Neuronal stem cell (in vitro differentiated cells): ENCODE measurements around the gene PSPC1.

Experiments used
- DNase-seq: peaks from one replicate; pipeline ENCODE4 v3.0.0-alpha.2; 2013; ENCODE audit warnings: low spot score
- H2AFZ ChIP-seq: one replicate; pipeline ENCODE4 v1.6.1; 2013; ENCODE audit warnings: mild to moderate bottlenecking, low read length, inconsistent platforms
- H2AK5ac ChIP-seq: 2 replicates; pipeline ENCODE4 v1.6.1; 2013; ENCODE audit warnings: low read depth, mild to moderate bottlenecking, inconsistent platforms, low read length, moderate library complexity, mixed read lengths
- H2BK120ac ChIP-seq: 2 replicates; pipeline ENCODE4 v1.6.1; 2013; ENCODE audit warnings: low read depth, mild to moderate bottlenecking, inconsistent platforms, low read length, moderate library complexity, mixed read lengths
- H2BK12ac ChIP-seq: one replicate; pipeline ENCODE4 v1.6.1; 2013; ENCODE audit warnings: low read length, inconsistent platforms
- H2BK15ac ChIP-seq: 2 replicates; pipeline ENCODE4 v1.6.1; 2013; ENCODE audit warnings: mild to moderate bottlenecking, low read length, inconsistent platforms, mixed read lengths
- H2BK5ac ChIP-seq: one replicate; pipeline ENCODE4 v1.6.1; 2013; ENCODE audit warnings: inconsistent platforms, mild to moderate bottlenecking, low read length, moderate library complexity
- H3K14ac ChIP-seq: one replicate; pipeline ENCODE4 v1.6.1; 2013; ENCODE audit warnings: low read length, inconsistent platforms
- H3K18ac ChIP-seq: 2 replicates; pipeline ENCODE4 v1.6.1; 2013; ENCODE audit warnings: low read length, inconsistent platforms
- H3K23ac ChIP-seq: 2 replicates; pipeline ENCODE4 v1.6.1; 2013; ENCODE audit warnings: low read depth, mild to moderate bottlenecking, mixed read lengths, low read length, inconsistent platforms; ENCODE audit not compliant: poor library complexity
- H3K27ac ChIP-seq: replicated peaks from 3 replicates; pipeline ENCODE4 v1.5.1; 2013; ENCODE audit warnings: low read length, inconsistent platforms
- H3K27me3 ChIP-seq, 3 experiments: 2 replicates each; pipeline ENCODE4 v1.6.1; 2013; ENCODE audit warnings: low read length in 3 of 3, mild to moderate bottlenecking in 2 of 3, inconsistent platforms in 1 of 3, low read depth in 1 of 3, mixed read lengths in 1 of 3, moderate library complexity in 1 of 3; ENCODE audit not compliant: control insufficient read depth in 3 of 3, insufficient read depth in 3 of 3
- H3K36me3 ChIP-seq, 2 donors: replicated peaks in 1 of 2; 2 replicates each; pipeline ENCODE4 v1.6.1; 2013; ENCODE audit warnings: low read length in 2 of 2; ENCODE audit not compliant: control insufficient read depth in 2 of 2, insufficient read depth in 2 of 2
- H3K4ac ChIP-seq: 2 replicates; pipeline ENCODE4 v1.6.1; 2013; ENCODE audit warnings: inconsistent platforms, mild to moderate bottlenecking, low read length, moderate library complexity
- H3K4me1 ChIP-seq, 2 donors: 1 replicate in 1 of 2; 2 replicates in 1 of 2; pipeline ENCODE4 v1.6.1; 2013; ENCODE audit warnings: low read length in 2 of 2, low read depth in 1 of 2; ENCODE audit not compliant: control insufficient read depth in 2 of 2, insufficient read depth in 1 of 2
- H3K4me2 ChIP-seq: one replicate; pipeline ENCODE4 v1.6.1; 2013; ENCODE audit warnings: mild to moderate bottlenecking, low read length, inconsistent platforms; ENCODE audit not compliant: insufficient read depth, poor library complexity, severe bottlenecking
- H3K4me3 ChIP-seq, 2 donors: 2 replicates each; pipeline ENCODE4 v1.5.1; 2013; ENCODE audit warnings: low read length in 2 of 2, mild to moderate bottlenecking in 2 of 2, inconsistent platforms in 1 of 2, moderate library complexity in 1 of 2
- H3K79me1 ChIP-seq: one replicate; pipeline ENCODE4 v1.6.1; 2013; ENCODE audit warnings: low read depth, mild to moderate bottlenecking, inconsistent platforms, low read length, moderate library complexity
- H3K9ac ChIP-seq: one replicate; pipeline ENCODE4 v1.6.1; 2013; ENCODE audit warnings: mild to moderate bottlenecking, low read depth, low read length, inconsistent platforms; ENCODE audit not compliant: poor library complexity
- H3K9me3 ChIP-seq, 2 donors: replicated peaks in 1 of 2; 2 replicates each; pipeline versions ENCODE3 to v1.6.1; 2013; ENCODE audit warnings: low read length in 2 of 2, mild to moderate bottlenecking in 2 of 2, inconsistent platforms in 1 of 2, low read depth in 1 of 2, mixed read lengths in 1 of 2, moderate library complexity in 1 of 2; ENCODE audit not compliant: control insufficient read depth in 2 of 2, insufficient read depth in 1 of 2
- H4K8ac ChIP-seq: one replicate; pipeline ENCODE4 v1.6.1; 2013; ENCODE audit warnings: low read depth, mild to moderate bottlenecking, inconsistent platforms, low read length, moderate library complexity
- H4K91ac ChIP-seq: one replicate; pipeline ENCODE4 v1.6.1; 2013; ENCODE audit warnings: low read length, low read depth, mild to moderate bottlenecking, inconsistent platforms; ENCODE audit not compliant: poor library complexity
- WGBS, 2 donors: extraction: QIAGEN DNeasy Blood & Tissue Kit; methylation state at CpG; one replicate each; pipeline ENCODE4 v1.1.7; 2013; ENCODE audit warnings: missing lambda C conversion rate in 2 of 2, mixed read lengths in 1 of 2; ENCODE audit not compliant: insufficient read length in 2 of 2, insufficient replicate concordance in 1 of 2; ENCODE audit errors: extremely low coverage in 2 of 2; 5-methylcytosine and 5-hydroxymethylcytosine counted together

Gene PSPC1

DNA sequence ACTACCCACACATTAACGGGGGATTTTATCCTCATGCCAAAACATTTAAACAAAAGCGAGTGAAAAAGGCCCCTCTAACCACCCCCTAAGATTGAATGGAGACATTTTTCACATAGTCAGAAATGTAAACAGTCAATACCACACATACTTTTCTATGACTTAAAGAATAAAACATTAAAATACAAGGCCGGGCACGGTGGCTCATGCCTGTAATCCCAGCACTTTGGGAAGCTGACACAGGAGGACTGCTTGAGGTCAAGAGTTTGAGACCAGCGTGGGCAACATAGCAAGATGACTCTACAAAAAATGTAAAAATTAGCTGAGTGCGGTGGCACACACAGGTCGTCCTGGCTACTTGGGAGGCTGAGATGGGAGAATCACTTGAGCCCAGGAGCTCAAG, 102.0 kb downstream of the PSPC1 start:
- H2BK12ac ChIP-seq: no peak overlapping the region
- H3K14ac ChIP-seq: no peak overlapping the region
- peaks cover 4 to 49% of the 10 kb centered on the region in 2 donors for H3K36me3 ChIP-seq
- H3K79me1 ChIP-seq: no peaks in the 10 kb centered on the region
- H2AFZ ChIP-seq: no peak overlapping the region
- H3K23ac ChIP-seq: no peak overlapping the region
- H4K8ac ChIP-seq: no peak overlapping the region
- H2BK120ac ChIP-seq: no peak overlapping the region
- H3K9me3 ChIP-seq: no peaks in the 10 kb centered on the region
- H4K91ac ChIP-seq: no peak overlapping the region
- no peak overlapping the region for H3K4ac ChIP-seq
- H2AK5ac ChIP-seq: no peak overlapping the region
- no peak for DNase-seq
- no peak overlapping the region for H2BK5ac ChIP-seq
- no peak overlapping the region for H3K4me3 ChIP-seq
- WGBS, 2 donors: no CpG with 5 or more reads among the region's 7 CpGs
- H3K4me1 ChIP-seq: peaks cover 0 to 1% of the 10 kb centered on the region in 2 donors
- no peak overlapping the region for H2BK15ac ChIP-seq
- H3K4me2 ChIP-seq: no peak overlapping the region
- no peak overlapping the region for H3K27ac ChIP-seq
- no peak overlapping the region for H3K9ac ChIP-seq
- no peak overlapping the region for H3K18ac ChIP-seq
- no peaks in the 10 kb centered on the region for H3K27me3 ChIP-seq

DNA sequence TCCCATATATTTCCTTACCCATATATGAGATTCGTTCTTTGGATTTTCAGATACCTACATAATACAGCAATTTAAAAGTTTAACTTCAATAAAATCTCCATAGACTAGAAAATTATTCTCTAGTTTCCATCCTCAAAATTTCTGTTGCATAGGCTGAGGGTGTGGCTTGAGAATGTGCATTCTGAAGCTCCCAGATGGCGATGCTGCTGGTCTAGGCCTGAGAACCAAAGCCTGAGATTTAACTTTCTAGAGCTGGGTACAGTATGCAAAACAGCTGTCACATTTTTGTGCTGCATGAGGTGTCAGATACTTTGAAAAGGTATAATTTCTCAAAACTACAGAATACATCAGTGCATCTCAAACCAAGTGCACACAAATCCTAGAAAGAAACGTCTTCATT, 106.6 kb downstream of the PSPC1 start:
- H3K36me3 ChIP-seq: peaks cover 22 to 85% of the 10 kb centered on the region in 2 donors
- H2BK15ac ChIP-seq: no peak overlapping the region
- no peak overlapping the region for H3K27ac ChIP-seq
- H2AFZ ChIP-seq: no peak overlapping the region
- no peak overlapping the region for H2BK12ac ChIP-seq
- no CpG with 5 or more reads among the region's 3 CpGs for WGBS, 2 donors
- H4K8ac ChIP-seq: no peak overlapping the region
- no peak overlapping the region for H3K9ac ChIP-seq
- no peak overlapping the region for H3K18ac ChIP-seq
- H2BK5ac ChIP-seq: no peak overlapping the region
- no peaks in the 10 kb centered on the region for H3K4me1 ChIP-seq
- H3K14ac ChIP-seq: no peak overlapping the region
- no peak overlapping the region for H3K4ac ChIP-seq
- no peak for DNase-seq
- peaks cover 2% of the 10 kb centered on the region for H3K79me1 ChIP-seq
- no peak overlapping the region for H3K23ac ChIP-seq
- H3K4me2 ChIP-seq: no peak overlapping the region
- no peak overlapping the region for H4K91ac ChIP-seq
- no peaks in the 10 kb centered on the region for H3K9me3 ChIP-seq
- H3K4me3 ChIP-seq: no peak overlapping the region
- H2AK5ac ChIP-seq: no peak overlapping the region
- H3K27me3 ChIP-seq: no peaks in the 10 kb centered on the region
- H2BK120ac ChIP-seq: no peak overlapping the region

DNA sequence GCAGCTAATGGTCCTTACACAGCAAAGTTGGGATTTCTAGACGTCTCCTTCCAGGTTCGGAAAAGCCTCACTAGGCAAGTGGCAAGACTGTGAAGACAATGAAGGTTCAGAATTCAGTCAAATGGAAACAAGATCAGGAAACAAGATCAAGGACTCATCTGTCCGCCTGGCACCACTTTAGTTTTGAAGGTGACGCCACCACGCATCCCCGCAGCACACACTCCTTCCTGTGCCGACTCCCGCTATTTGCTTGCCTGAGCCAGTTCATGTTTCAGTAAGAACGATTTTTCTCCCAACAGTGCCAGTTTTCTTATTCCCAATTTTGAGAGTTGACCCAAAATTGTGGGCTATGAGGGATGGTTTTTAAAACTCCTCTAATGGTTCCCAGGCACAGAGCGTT, 107.8 kb downstream of the PSPC1 start:
- no peak overlapping the region for H3K23ac ChIP-seq
- no peak overlapping the region for H2AK5ac ChIP-seq
- no peak for DNase-seq
- H2BK120ac ChIP-seq: no peak overlapping the region
- H3K9ac ChIP-seq: no peak overlapping the region
- no peak overlapping the region for H2BK5ac ChIP-seq
- no peak overlapping the region for H3K4ac ChIP-seq
- H3K36me3 ChIP-seq: peaks cover 25 to 94% of the 10 kb centered on the region in 2 donors
- no peak overlapping the region for H3K4me2 ChIP-seq
- WGBS, 2 donors: no CpG with 5 or more reads among the region's 10 CpGs
- H4K91ac ChIP-seq: no peak overlapping the region
- H3K4me1 ChIP-seq: no peaks in the 10 kb centered on the region
- H3K9me3 ChIP-seq: no peaks in the 10 kb centered on the region
- H3K27me3 ChIP-seq: no peaks in the 10 kb centered on the region
- H3K18ac ChIP-seq: no peak overlapping the region
- H4K8ac ChIP-seq: no peak overlapping the region
- H3K4me3 ChIP-seq: no peak overlapping the region
- peaks cover 2% of the 10 kb centered on the region for H3K79me1 ChIP-seq
- no peak overlapping the region for H2BK15ac ChIP-seq
- H3K27ac ChIP-seq: no peak overlapping the region
- no peak overlapping the region for H2AFZ ChIP-seq
- no peak overlapping the region for H2BK12ac ChIP-seq
- H3K14ac ChIP-seq: no peak overlapping the region

DNA sequence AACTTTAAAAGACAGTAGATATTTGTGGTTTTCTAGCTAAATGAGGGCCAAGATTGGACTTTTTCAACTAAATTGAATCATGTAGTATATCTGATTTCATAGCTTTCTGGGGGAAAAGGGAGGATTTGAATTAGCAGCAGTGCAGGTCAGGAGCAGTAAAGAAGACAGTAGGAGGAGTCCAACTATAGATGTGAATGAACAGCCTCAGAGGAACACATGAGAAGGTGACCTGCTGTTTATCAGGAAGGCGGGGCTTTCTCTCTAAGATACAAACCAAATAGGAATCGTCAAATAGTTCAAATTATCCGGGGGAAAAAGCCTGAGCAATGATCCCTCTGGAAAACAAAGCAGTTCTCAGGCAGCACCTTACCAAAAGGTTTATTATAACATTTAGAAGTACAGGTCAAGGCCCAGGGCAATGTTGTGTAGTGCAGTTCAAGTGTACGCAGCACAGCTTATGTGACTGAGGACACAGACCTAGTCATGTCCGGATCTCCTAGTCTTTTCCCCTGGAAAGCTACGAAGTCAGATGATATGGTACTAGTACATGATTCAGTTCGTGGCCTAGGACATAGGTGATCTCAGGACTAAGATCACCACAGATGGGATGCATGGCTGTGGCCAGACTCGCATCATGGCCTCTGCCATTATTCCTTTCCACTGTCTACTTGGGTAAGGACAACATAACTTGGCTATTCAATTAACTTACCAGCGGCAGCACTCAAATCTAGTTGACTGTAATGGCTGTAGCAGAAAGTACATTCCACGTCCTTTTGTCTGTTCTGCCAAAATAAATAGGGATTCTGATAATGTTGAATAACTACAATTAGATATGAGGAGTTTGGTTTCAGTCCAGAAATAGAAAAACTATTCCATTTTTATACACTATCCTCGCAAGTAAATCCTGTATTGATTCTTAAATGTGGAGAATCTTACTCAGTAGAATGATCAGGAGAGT, 109.0 kb downstream of the PSPC1 start:
- Histone ChIP-seq H3K36me3 (peaks cover 28 to 96% of the 10 kb centered on the region in 2 donors), H2BK15ac (no peak overlapping the region), H3K4me2 (no peak overlapping the region), H3K18ac (no peak overlapping the region), H3K4me1 (no peaks in the 10 kb centered on the region), H3K4me3 (no peak overlapping the region), H4K8ac (no peak overlapping the region), H2BK5ac (no peak overlapping the region), H4K91ac (no peak overlapping the region), H3K14ac (no peak overlapping the region), H2AK5ac (no peak overlapping the region), H3K9me3 (no peaks in the 10 kb centered on the region), H3K9ac (no peak overlapping the region), H2AFZ (no peak overlapping the region), H3K79me1 (peaks cover 5% of the 10 kb centered on the region), H3K27ac (no peak overlapping the region), H3K4ac (no peak overlapping the region), H3K23ac (no peak overlapping the region), H3K27me3 (no peaks in the 10 kb centered on the region), H2BK120ac (no peak overlapping the region), H2BK12ac (no peak overlapping the region)
- DNase-seq: no peak
- no CpG with 5 or more reads among the region's 11 CpGs for WGBS, 2 donors
